Fibroblast of lung (primary cell): ENCODE data around the gene CHST13. TPM values are rescaled to one million over a fixed set of nuclear protein-coding genes. Genes with fewer than 3 reads are reported as not detected.

Experiments
- DNase-seq, 2 donors: peaks; one replicate each; pipeline versions ENCODE4 v3.0.0 to v3.0.0-alpha.2; 2010; ENCODE audit warnings: low read depth in 2 of 2
- H2AFZ ChIP-seq: 2 replicates; pipeline ENCODE4 v1.5.1; 2012; ENCODE audit warnings: low read length, control low read depth, inconsistent platforms
- H3K27ac ChIP-seq: 2 replicates; pipeline ENCODE4 v1.5.1; 2011; ENCODE audit warnings: low read length, control low read depth; ENCODE audit not compliant: insufficient read depth
- H3K27me3 ChIP-seq: 2 replicates; pipeline ENCODE4 v1.5.1; 2011; ENCODE audit warnings: mild to moderate bottlenecking, low read length; ENCODE audit not compliant: control insufficient read depth, insufficient read depth
- H3K36me3 ChIP-seq: 2 replicates; pipeline ENCODE4 v1.5.1; 2011; ENCODE audit warnings: low read length; ENCODE audit not compliant: control insufficient read depth, insufficient read depth
- H3K4me1 ChIP-seq: 2 replicates; pipeline ENCODE4 v1.5.1; 2011; ENCODE audit warnings: low read length; ENCODE audit not compliant: control insufficient read depth, insufficient read depth; ENCODE audit errors: extremely low read depth
- H3K4me2 ChIP-seq: 2 replicates; pipeline ENCODE4 v1.5.1; 2011; ENCODE audit warnings: low read length, control low read depth; ENCODE audit not compliant: insufficient read depth; ENCODE audit errors: extremely low read depth
- H3K4me3 ChIP-seq, 4 experiments: fragments of 200-600 bp in 1 of 4; sonication (generic) in 1 of 4; replicated peaks in 1 of 4; 2 replicates each; pipeline ENCODE4 v1.5.1; 2011 to 2016; ENCODE audit warnings: low read length in 4 of 4, low read depth in 3 of 4, mild to moderate bottlenecking in 3 of 4, control low read depth in 2 of 4, inconsistent platforms in 1 of 4, mixed read lengths in 1 of 4; ENCODE audit not compliant: insufficient read depth in 1 of 4; ENCODE audit errors: control extremely low read depth in 1 of 4
- H3K79me2 ChIP-seq: 2 replicates; pipeline ENCODE4 v1.5.1; 2012; ENCODE audit warnings: mild to moderate bottlenecking, low read length, inconsistent platforms; ENCODE audit not compliant: control insufficient read depth, insufficient read depth
- H3K9ac ChIP-seq: 2 replicates; pipeline ENCODE4 v1.5.1; 2011; ENCODE audit warnings: mild to moderate bottlenecking, low read length, control low read depth; ENCODE audit not compliant: insufficient read depth
- H3K9me3 ChIP-seq: 2 replicates; pipeline ENCODE4 v1.5.1; 2012; ENCODE audit warnings: low read depth, low read length; ENCODE audit not compliant: control insufficient read depth, insufficient read depth
- H4K20me1 ChIP-seq: 2 replicates; pipeline ENCODE4 v1.5.1; 2011; ENCODE audit warnings: low read length; ENCODE audit not compliant: control insufficient read depth, insufficient read depth; ENCODE audit errors: extremely low read depth
- CTCF ChIP-seq, 2 donors: IDR thresholded peaks in 1 of 2; conservative IDR thresholded peaks in 1 of 2; 1 replicate in 1 of 2; 2 replicates in 1 of 2; pipeline ENCODE4 v1.5.1; 2011 to 2012; ENCODE audit warnings: low read length in 2 of 2, control low read depth in 1 of 2, inconsistent platforms in 1 of 2, low read depth in 1 of 2, mild to moderate bottlenecking in 1 of 2
- EZH2 ChIP-seq: IDR thresholded peaks from 2 replicates; pipeline ENCODE4 v1.5.1; 2012; ENCODE audit warnings: low read length, control low read depth, mild to moderate bottlenecking; ENCODE audit errors: missing control alignments
- polyA plus RNA-seq, 2 donors: library from polyadenylated mRNA; depleted of rRNA in 1 of 2; stranded (reverse) in 1 of 2; unstranded in 1 of 2; fragments of >200 nt; gene quantifications; 2 replicates each; pipeline ENCODE4 v1.2.1, GENCODE V29; 2011 to 2012; ENCODE audit warnings: missing spikeins in 1 of 2
- total RNA-seq: library from RNA; depleted of rRNA; stranded (reverse); fragments of >200 nt; gene quantifications from 2 replicates; pipeline ENCODE4 v1.2.1, GENCODE V29; 2014

Gene CHST13
- total and polyA plus RNA-seq, 2 donors (not counting 1 experiment from before 2014, with no cell fraction given) = under 0.01 TPM; not detected in 1

DNA sequence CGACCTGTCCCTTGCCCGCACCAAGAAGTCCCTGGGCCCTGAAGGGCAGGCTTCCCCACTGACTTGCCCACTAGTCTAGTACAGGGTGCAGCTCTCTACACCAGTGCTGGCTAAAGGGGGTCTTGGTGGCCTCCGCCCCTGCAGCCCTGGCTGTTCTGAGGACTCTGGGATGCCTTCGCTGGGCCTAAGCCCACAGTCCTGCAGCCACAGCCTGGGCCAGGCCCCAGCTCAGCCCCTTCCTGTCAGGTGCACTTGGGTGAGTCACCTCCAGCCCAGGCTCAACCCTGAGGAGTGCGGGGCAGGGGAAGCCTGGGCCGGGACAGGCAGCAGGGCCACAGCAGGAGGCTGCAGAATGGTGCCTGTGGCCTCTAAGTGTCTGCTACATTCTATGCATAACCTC is 33.8 kb downstream of the CHST13 start:
- Histone ChIP-seq H3K27ac (no peak overlapping the region), H3K79me2 (no peaks in the 10 kb centered on the region), H3K4me1 (no peaks in the 10 kb centered on the region), H3K27me3 (peaks cover 5% of the 10 kb centered on the region), H4K20me1 (no peaks in the 10 kb centered on the region), H3K4me2 (no peak overlapping the region), H3K9ac (no peak overlapping the region), H3K36me3 (no peaks in the 10 kb centered on the region), H2AFZ (no peak overlapping the region), H3K9me3 (no peaks in the 10 kb centered on the region), H3K4me3 (no peak overlapping the region)
- TF ChIP-seq CTCF (conservative IDR thresholded peaks at IDR 0.05 in 1 of 2, IDR thresholded peaks at IDR 0.05 in 1 of 2; ENCODE audit: low read depth in 1 of 2, low read length in 2 of 2) (no peak), EZH2 (no peak)
- no peak for DNase-seq

DNA sequence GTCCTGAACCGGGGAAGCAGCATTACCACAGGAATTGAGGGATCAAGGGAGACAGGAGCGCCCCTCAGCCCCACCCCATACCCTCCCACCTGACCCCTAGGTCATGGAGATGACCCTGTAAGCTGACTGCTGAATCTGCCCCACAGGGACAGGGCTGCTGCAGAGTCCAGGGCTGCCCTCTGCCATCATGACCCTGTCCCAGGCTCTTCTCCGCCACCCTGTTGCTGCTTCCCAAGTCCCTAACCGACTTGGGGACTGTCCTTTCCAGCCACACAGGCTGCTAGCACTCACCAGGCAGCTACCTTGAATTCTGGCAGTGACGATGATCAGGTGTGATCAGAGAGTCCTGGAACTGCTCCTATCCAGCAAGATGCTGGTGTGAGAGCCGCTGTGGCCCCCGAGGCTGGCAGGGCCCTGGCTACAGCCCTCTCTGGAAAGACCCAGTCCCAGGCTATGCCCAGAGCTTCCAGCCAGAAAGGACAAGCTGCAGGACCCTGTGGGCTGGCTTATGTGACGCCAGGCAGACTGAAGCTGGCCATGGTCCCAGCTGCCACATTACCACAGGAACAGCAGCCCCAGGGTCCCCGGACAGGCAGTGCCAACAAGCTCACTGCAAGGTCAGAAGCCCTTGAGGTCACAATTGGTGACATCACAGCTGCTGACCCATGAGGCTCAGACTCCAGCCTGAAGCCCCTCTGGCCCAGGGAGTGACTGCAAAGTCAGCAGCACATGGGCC is 34.5 kb downstream of the CHST13 start, which contains the start of gene C3orf22:
C3orf22 (minus strand) TSS at position 597 of the 736 bp plus-strand sequence. CDS start 5,542 bp downstream, outside the sequence.
- DNase-seq = no peak

More for the DNA sequence above, 34.5 kb downstream of the CHST13 start, which contains the start of gene C3orf22:
- Histone ChIP-seq H2AFZ (no peak within 1 kb of the TSS), H3K9me3 (no peaks in the 10 kb centered on the region), H3K4me2 (no peak within 1 kb of the TSS), H3K4me1 (no peaks in the 10 kb centered on the region), H3K27me3 (peaks cover 8% of the 10 kb centered on the region), H3K4me3 (no peak within 1 kb of the TSS), H4K20me1 (no peaks in the 10 kb centered on the region), H3K9ac (no peak within 1 kb of the TSS), H3K79me2 (no peaks in the 10 kb centered on the region), H3K27ac (no peak within 1 kb of the TSS), H3K36me3 (no peaks in the 10 kb centered on the region)
- TF ChIP-seq CTCF (conservative IDR thresholded peaks at IDR 0.05 in 1 of 2, IDR thresholded peaks at IDR 0.05 in 1 of 2; ENCODE audit: low read depth in 1 of 2, low read length in 2 of 2) (no peak), EZH2 (no peak)
